H1 (cell line): ENCODE data around the gene C22orf31. TPM values are rescaled to one million over a fixed set of nuclear protein-coding genes. Genes with fewer than 3 reads are reported as not detected.

Source experiments
- KDM1A ChIP-seq: fragments of 200-600, 300-600 bp; sonication (generic); IDR thresholded peaks from 2 replicates; pipeline ENCODE4 v1.7.1; 2016; ENCODE audit warnings: mild to moderate bottlenecking, low read length, borderline replicate concordance
- polyA plus RNA-seq, 7 experiments: library from polyadenylated mRNA; depleted of rRNA in 3 of 7; stranded (reverse) in 5 of 7; unstranded in 2 of 7; fragments of >200 nt in 5 of 7; fragments of 200-250 nt in 2 of 7; gene quantifications; 1 replicate in 5 of 7; 2 replicates in 1 of 7; 4 replicates in 1 of 7; pipeline versions ENCODE4 v1.2.1 to v1.2.3, GENCODE V29; 2011 to 2013; ENCODE audit warnings: missing spikeins in 2 of 7, mixed read lengths in 2 of 7
- total RNA-seq: library from RNA; stranded (reverse); fragmentation: NEBNext Ultra II Directional; extraction: Animal tissue kit (Norgen Biotek cat#: 25700); gene quantifications from 2 replicates; pipeline ENCODE4 v1.2.1, GENCODE V29; 2021

Gene C22orf31
- total and polyA plus RNA-seq, 2 of the 8 experiments (the other 6 are each of a cell fraction or from before 2014, with no cell fraction given), result not detected

DNA sequence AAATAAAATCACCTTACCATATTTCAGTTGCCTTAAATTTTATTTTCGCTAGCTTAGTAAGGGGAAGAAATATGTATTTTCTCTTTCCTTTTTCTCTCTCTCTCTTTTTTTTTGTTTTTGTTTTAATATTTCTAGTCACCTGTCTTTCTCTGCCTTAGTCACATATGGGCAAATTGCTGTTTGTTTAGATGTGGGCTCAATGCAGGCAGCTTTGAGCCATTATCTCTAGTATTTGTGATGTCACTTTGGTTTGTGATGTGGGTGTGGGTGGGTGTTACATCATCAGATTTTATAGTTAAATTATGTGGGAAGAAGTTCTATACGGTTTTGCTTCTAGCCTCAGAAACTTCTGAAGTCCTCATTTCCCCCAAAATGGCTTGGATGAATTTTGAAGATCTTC lies at the start of gene C22orf31 (continued):
- no peak for TF ChIP-seq KDM1A
